Breast epithelium (tissue), 4 donors: ENCODE data around the gene HCFC2. TPM values are rescaled to one million over a fixed set of nuclear protein-coding genes. Genes with fewer than 3 reads are reported as not detected.

Source experiments
- DNase-seq, 2 donors: peaks; one replicate each; pipeline ENCODE4 v3.0.0-alpha.2; 2019; ENCODE audit warnings: low spot score in 2 of 2
- H3K27ac ChIP-seq, 2 donors: fragments of 200-600 bp; sonication (generic) in 1 of 2; one replicate each; pipeline ENCODE4 v1.5.1; 2016 to 2019; ENCODE audit warnings: mild to moderate bottlenecking in 1 of 2
- H3K27me3 ChIP-seq, 2 donors: fragments of 200-600 bp; sonication (generic) in 1 of 2; one replicate each; pipeline versions ENCODE4 v1.5.1 to v1.6.0; 2017 to 2019; ENCODE audit warnings: control low read depth in 1 of 2, mild to moderate bottlenecking in 1 of 2
- H3K36me3 ChIP-seq: fragments of 200-600 bp; one replicate; pipeline ENCODE4 v1.5.1; 2019
- H3K4me1 ChIP-seq, 2 donors: fragments of 200-600 bp; sonication (generic); one replicate each; pipeline ENCODE4 v1.5.1; 2016 to 2019; ENCODE audit warnings: control low read depth in 1 of 2
- H3K4me3 ChIP-seq, 3 donors: fragments of 200-600 bp; sonication (generic); 1 replicate in 2 of 3; 2 replicates in 1 of 3; pipeline ENCODE4 v1.5.1; 2016 to 2019; ENCODE audit warnings: mild to moderate bottlenecking in 3 of 3, moderate library complexity in 2 of 3
- H3K9me3 ChIP-seq, 2 donors: fragments of 200-600 bp; sonication (generic) in 1 of 2; one replicate each; pipeline ENCODE4 v1.5.1; 2016 to 2019; ENCODE audit warnings: control low read depth in 1 of 2
- POLR2A ChIP-seq: fragments of 450-650 bp; IDR thresholded peaks from one replicate; pipeline ENCODE4 v1.6.1; 2016; ENCODE audit warnings: antibody characterized with exemption, mild to moderate bottlenecking, moderate library complexity
- POLR2AphosphoS5 ChIP-seq, 3 donors: sonication (generic); formaldehyde crosslinking; IDR thresholded peaks; one replicate each; pipeline ENCODE4 v1.6.1; 2017; ENCODE audit warnings: antibody characterized with exemption in 3 of 3
- intact Hi-C: fragments of 100-400 bp; cut with DNase I; formaldehyde crosslinking; loops from one replicate; pipeline ENCODE4 v1.15.1; 2023; ENCODE audit warnings: low total_unique reads
- total RNA-seq, 3 donors: library from RNA; depleted of rRNA; stranded (reverse); fragments of >200 nt; gene quantifications; one replicate each; pipeline ENCODE4 v1.1.0, GENCODE V29; 2016
- TF ChIP-seq, protein P1 (sequence below), 3 donors: fragments of 450-650 bp; IDR thresholded peaks; one replicate each; pipeline ENCODE4 v1.5.1; 2016 to 2017; ENCODE audit warnings: antibody characterized with exemption in 3 of 3, mild to moderate bottlenecking in 3 of 3, moderate library complexity in 3 of 3

HCFC2 gene
- total RNA-seq, 3 donors from 2014 or later = 20.3 to 26.2 (median 23.2) TPM

DNA sequence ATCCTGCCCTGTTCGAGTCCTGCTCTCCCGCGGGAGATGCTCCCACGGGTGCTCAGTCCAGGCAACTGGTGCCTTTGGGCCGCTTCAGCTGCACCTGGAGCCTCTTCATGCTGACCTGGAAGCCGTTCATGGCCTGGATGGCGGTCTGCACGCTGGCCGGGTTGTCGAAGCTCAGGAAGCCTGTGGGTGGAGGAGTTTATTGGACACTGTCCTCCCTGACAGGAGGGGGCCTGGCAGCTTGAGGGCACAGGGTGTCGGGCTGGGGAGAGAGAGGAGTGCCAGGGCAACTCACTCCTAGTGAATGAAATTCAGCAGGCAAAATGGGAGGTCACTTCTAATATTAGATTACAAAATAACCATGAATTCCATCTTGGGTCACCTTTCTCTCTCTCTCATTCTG, 83.0 kb downstream of the HCFC2 start:
- H3K4me3 ChIP-seq = no peak overlapping the region

DNA sequence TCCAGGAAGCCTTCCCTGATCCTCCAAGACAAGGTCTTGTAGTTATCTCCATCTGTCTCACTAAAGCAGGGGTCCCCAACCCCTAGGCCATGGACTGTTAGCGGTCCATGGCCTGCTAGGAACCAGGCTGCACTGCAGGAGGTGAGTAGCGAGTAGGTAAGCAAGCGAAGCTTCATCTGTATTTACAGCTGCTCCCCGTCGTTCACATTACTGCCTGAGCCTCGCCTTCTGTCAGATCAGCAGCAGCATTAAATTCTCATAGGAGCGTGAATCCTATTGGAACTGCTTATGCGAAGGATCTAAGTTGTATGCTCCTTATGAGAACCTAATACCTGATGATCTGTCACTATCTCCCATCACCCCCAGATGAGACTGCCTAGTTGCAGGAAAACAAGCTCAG, 86.1 kb downstream of the HCFC2 start:
- no peaks in the 10 kb centered on the region for H3K36me3 ChIP-seq
- H3K4me1 ChIP-seq = no peaks in the 10 kb centered on the region
- intact Hi-C loops = no loop called here
- no peak for TF ChIP-seq POLR2AphosphoS5 (IDR thresholded peaks at IDR 0.05)
- TF ChIP-seq, protein P1, sequence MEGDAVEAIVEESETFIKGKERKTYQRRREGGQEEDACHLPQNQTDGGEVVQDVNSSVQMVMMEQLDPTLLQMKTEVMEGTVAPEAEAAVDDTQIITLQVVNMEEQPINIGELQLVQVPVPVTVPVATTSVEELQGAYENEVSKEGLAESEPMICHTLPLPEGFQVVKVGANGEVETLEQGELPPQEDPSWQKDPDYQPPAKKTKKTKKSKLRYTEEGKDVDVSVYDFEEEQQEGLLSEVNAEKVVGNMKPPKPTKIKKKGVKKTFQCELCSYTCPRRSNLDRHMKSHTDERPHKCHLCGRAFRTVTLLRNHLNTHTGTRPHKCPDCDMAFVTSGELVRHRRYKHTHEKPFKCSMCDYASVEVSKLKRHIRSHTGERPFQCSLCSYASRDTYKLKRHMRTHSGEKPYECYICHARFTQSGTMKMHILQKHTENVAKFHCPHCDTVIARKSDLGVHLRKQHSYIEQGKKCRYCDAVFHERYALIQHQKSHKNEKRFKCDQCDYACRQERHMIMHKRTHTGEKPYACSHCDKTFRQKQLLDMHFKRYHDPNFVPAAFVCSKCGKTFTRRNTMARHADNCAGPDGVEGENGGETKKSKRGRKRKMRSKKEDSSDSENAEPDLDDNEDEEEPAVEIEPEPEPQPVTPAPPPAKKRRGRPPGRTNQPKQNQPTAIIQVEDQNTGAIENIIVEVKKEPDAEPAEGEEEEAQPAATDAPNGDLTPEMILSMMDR (IDR thresholded peaks at IDR 0.05) = no peak
- no peak for TF ChIP-seq POLR2A
- no peak for DNase-seq
- no peak overlapping the region for H3K4me3 ChIP-seq
- H3K9me3 ChIP-seq = no peaks in the 10 kb centered on the region
- no peak overlapping the region for H3K27ac ChIP-seq
- no peaks in the 10 kb centered on the region for H3K27me3 ChIP-seq

More for the DNA sequence above, 83.0 kb downstream of the HCFC2 start:
- no peak overlapping the region for H3K27ac ChIP-seq
- intact Hi-C loops = no loop called here
- H3K9me3 ChIP-seq = no peaks in the 10 kb centered on the region
- no peaks in the 10 kb centered on the region for H3K4me1 ChIP-seq
- H3K36me3 ChIP-seq = no peaks in the 10 kb centered on the region
- no peaks in the 10 kb centered on the region for H3K27me3 ChIP-seq
- no peak for DNase-seq
- no peak for TF ChIP-seq POLR2AphosphoS5 (IDR thresholded peaks at IDR 0.05)
- no peak for TF ChIP-seq POLR2A
- TF ChIP-seq, protein P1 (IDR thresholded peaks at IDR 0.05) = no peak

DNA sequence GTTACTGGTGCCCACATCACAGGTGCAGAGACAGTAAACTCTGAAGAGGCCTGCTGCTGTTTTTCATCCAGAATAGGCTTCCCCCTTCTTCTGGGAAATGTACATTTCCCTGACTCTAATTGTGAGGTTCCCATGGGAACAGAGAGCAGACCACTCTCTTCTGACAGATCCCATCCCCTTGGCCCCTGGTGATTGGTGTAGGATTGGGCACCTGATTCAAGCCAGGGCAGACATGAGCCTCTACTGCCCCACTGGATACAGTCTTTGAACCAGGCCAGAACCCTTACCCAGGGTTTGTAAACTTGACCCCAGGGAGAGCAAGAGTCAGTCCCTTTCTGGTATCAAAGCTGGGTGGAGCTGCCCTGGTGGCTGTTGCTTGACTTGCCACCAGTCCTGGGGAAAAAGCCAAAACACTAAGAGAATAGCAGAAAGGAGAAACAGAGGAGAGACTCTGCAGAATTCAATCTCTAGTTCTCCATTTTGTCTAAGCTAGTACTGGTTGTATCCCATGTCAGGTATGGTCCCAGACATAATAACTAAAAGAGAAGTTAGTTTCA, 88.4 kb downstream of the HCFC2 start:
- DNase-seq = no peak
- H3K36me3 ChIP-seq = no peaks in the 10 kb centered on the region
- no peak for TF ChIP-seq POLR2AphosphoS5 (IDR thresholded peaks at IDR 0.05)
- no peak for TF ChIP-seq POLR2A
- TF ChIP-seq, protein P1 (IDR thresholded peaks at IDR 0.05) = no peak
- no peaks in the 10 kb centered on the region for H3K27me3 ChIP-seq
- H3K9me3 ChIP-seq = no peaks in the 10 kb centered on the region
- intact Hi-C loops = no loop called here
- no peaks in the 10 kb centered on the region for H3K4me1 ChIP-seq
- no peak overlapping the region for H3K27ac ChIP-seq
- H3K4me3 ChIP-seq = no peak overlapping the region

DNA sequence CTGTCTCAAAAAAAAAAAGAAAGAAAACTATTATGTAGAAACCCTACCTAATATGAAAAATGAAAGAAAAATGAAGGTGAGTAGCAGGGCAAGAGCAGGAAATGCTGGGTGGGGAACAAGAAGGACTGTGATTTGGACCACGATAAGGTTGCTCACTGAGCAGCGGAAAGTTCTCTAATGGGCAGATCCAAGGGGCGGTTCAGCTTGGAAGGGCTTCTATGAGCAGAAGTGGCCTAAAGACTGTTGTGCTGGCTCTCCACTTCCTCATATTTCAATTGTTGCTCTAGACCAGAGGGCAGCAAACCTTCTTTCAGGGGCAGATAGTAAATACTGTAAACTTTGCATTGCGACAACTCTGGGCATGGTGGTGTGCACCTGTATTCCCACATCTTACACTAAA, 90.0 kb downstream of the HCFC2 start:
- Histone ChIP-seq H3K27ac (no peak overlapping the region), H3K27me3 (no peaks in the 10 kb centered on the region), H3K4me1 (no peaks in the 10 kb centered on the region), H3K4me3 (no peak overlapping the region), H3K9me3 (no peaks in the 10 kb centered on the region), H3K36me3 (no peaks in the 10 kb centered on the region)
- TF ChIP-seq POLR2A = no peak
- no peak for TF ChIP-seq POLR2AphosphoS5 (IDR thresholded peaks at IDR 0.05)
- TF ChIP-seq, protein P1 (IDR thresholded peaks at IDR 0.05) = no peak
- intact Hi-C loops = no loop called here
- no peak for DNase-seq

DNA sequence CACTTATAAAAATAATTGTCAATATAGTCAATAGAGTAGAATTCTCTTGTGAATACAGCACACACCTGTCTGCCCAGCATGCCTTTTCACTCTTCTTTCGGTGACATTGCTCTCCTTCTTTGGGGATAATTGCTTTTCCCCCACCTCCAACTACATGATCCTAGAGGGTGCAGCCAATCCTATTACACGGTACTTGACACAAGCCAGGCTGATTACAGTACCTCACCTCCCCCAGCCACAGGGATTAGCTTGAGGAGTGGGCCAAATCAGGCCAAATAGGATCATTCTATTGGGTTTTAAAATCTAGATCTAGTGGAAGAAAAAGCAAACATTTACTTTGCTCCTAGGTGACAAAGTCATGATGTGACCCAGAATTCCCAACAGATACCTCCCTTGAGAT, 90.5 kb downstream of the HCFC2 start:
- no peak for DNase-seq
- TF ChIP-seq POLR2AphosphoS5 (IDR thresholded peaks at IDR 0.05) (no peak), POLR2A (no peak)
- TF ChIP-seq, protein P1 (IDR thresholded peaks at IDR 0.05) = no peak
- no peaks in the 10 kb centered on the region for H3K4me1 ChIP-seq
- no peaks in the 10 kb centered on the region for H3K27me3 ChIP-seq
- no peaks in the 10 kb centered on the region for H3K9me3 ChIP-seq
- intact Hi-C loops = no loop called here
- H3K4me3 ChIP-seq = no peak overlapping the region
- H3K27ac ChIP-seq = no peak overlapping the region
- H3K36me3 ChIP-seq = no peaks in the 10 kb centered on the region

Other genes with a start within 250 kb of the HCFC2 start
- gene NT5DC3, start 223.3 kb upstream of the HCFC2 start, total RNA-seq = 10 to 100 TPM in 2 of 3 donors, 1 to 10 TPM in 1; 3.8 to 19.9 (median 12.5) TPM
- 100 to 1,000 TPM; 341 to 456 (median 362) TPM for gene HSP90B1, start 134.1 kb upstream of the HCFC2 start, total RNA-seq
- gene TDG, start 98.7 kb upstream of the HCFC2 start, total RNA-seq = 10 to 100 TPM; 14.4 to 37.5 (median 29.8) TPM
- gene GLT8D2, start 14.3 kb upstream of the HCFC2 start, total RNA-seq = 10 to 100 TPM in 2 of 3 donors, 1 to 10 TPM in 1; 8.6 to 20.8 (median 16.1) TPM
- 10 to 100 TPM; 51.1 to 59.3 (median 54.2) TPM for gene NFYB, start 73.7 kb downstream of the HCFC2 start, total RNA-seq
- gene TXNRD1, start 151.2 kb downstream of the HCFC2 start, total RNA-seq = 100 to 1,000 TPM in 2 of 3 donors, 10 to 100 TPM in 1; 60.2 to 137 (median 103) TPM
- 10 to 100 TPM in 2 of 3 donors, 1 to 10 TPM in 1; 6.7 to 13.3 (median 12.1) TPM for gene EID3, start 239.2 kb downstream of the HCFC2 start, total RNA-seq